Mucosa of rectum (tissue), 2 donors: ENCODE measurements around the gene CENPU.
"Not testable (repeated sequence)": the region's sequence is repeated elsewhere in the genome, so short reads cannot be mapped to it uniquely, and the experiment has no call there.

ENCODE experiments used
- H3K27ac ChIP-seq, 2 donors: one replicate each; pipeline ENCODE4 v1.7.0; 2013; ENCODE audit warnings: inconsistent platforms in 2 of 2, low read depth in 2 of 2, low read length in 2 of 2
- H3K27me3 ChIP-seq, 2 donors: one replicate each; pipeline ENCODE4 v1.7.0; 2013; ENCODE audit warnings: low read length in 2 of 2; ENCODE audit not compliant: control insufficient read depth in 2 of 2, insufficient read depth in 2 of 2
- H3K36me3 ChIP-seq, 2 donors: one replicate each; pipeline ENCODE4 v1.7.0; 2013; ENCODE audit warnings: low read length in 2 of 2; ENCODE audit not compliant: control insufficient read depth in 2 of 2, insufficient read depth in 2 of 2
- H3K4me1 ChIP-seq, 2 donors: one replicate each; pipeline ENCODE4 v1.7.0; 2013; ENCODE audit warnings: low read length in 2 of 2, mild to moderate bottlenecking in 1 of 2; ENCODE audit not compliant: control insufficient read depth in 2 of 2, insufficient read depth in 2 of 2
- H3K4me3 ChIP-seq, 2 donors: one replicate each; pipeline ENCODE4 v1.7.0; 2013; ENCODE audit warnings: low read length in 2 of 2
- H3K9ac ChIP-seq, 2 donors: one replicate each; pipeline ENCODE4 v1.7.0; 2013; ENCODE audit warnings: low read length in 2 of 2, low read depth in 1 of 2, mild to moderate bottlenecking in 1 of 2
- H3K9me3 ChIP-seq, 2 donors: one replicate each; pipeline ENCODE4 v1.7.0; 2013; ENCODE audit warnings: low read length in 2 of 2; ENCODE audit not compliant: control insufficient read depth in 2 of 2
- donor health status: healthy.
- donor health status: Normal muscosa, but diverticular disease.

The CENPU gene

DNA sequence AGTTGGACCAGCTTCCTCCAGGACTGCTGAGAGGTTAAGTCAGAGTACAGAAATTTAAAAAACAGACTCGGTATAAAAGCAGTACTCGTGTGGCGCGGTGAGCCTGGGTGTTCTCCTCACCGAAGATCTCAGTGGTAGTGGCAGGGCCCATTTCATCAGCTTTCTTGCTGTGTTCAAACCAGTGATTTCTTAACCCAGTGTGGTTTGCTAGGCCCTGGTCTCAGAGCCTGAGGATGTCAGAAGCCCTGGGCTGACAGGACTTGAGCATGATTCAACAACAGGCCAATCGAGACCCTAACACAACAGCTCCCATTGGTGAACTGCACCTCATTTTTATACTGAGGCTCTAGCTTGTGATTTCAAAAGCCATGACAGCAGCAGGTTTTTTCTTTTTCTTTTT lies 61.2 kb downstream of the CENPU start:
- peaks cover 10 to 17% of the 10 kb centered on the region in 2 donors for H3K36me3 ChIP-seq
- H3K27ac ChIP-seq, result no peak overlapping the region
- no peaks in the 10 kb centered on the region for H3K9me3 ChIP-seq
- no peak overlapping the region for H3K9ac ChIP-seq
- H3K4me3 ChIP-seq, result no peak overlapping the region
- H3K4me1 ChIP-seq, result peaks cover 0 to 3% of the 10 kb centered on the region in 2 donors
- H3K27me3 ChIP-seq, result no peaks in the 10 kb centered on the region

DNA sequence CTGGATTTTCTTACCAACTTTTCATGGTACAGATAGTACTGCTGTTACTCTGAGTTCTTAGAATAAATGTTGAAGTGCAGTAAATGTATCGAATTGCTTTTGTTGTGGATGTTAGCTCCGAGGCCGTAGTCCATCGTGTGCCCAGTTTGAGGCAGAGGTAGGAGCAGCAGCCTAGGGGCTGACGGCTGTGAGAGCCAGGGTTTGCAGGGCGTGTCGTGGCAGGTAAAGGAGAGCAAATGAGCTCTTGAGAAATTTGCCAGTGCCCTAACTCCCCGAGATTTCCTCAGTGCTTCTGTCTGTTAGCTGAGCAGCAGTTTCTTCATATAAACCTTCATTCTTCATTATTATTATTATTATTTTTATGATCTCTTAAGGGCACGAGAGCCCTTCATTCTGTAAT lies 62.8 kb downstream of the CENPU start:
- Histone ChIP-seq H3K9ac (no peak overlapping the region), H3K9me3 (no peaks in the 10 kb centered on the region), H3K27me3 (no peaks in the 10 kb centered on the region), H3K4me3 (no peak overlapping the region), H3K4me1 (peaks cover 3 to 8% of the 10 kb centered on the region in 2 donors), H3K36me3 (peaks cover 10 to 20% of the 10 kb centered on the region in 2 donors), H3K27ac (no peak overlapping the region)

DNA sequence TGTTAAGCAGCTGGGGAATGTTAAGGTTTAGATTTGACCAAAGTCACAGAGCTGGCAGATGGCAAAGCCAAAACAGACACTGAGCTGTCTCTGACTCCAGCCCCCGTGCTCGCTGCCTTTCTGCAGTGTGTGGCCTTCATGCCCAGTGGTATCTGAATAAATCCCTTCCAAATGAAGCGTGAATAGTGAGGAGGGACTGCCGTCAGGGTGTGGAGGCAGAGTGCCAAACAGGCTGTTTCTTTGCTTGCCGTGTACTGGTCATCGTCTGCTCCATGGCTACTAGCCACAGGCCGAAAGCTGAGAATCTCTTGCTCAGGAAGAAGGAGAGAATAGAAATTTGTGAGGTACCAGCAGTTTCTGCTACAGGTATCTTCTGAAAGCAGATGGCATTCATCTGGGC lies 64.6 kb downstream of the CENPU start:
- Histone ChIP-seq H3K4me1 (peaks cover 3 to 8% of the 10 kb centered on the region in 2 donors), H3K27ac (peak overlapping the region in 1 of 2 donors; percentile 46), H3K4me3 (no peak overlapping the region), H3K27me3 (no peaks in the 10 kb centered on the region), H3K9me3 (no peaks in the 10 kb centered on the region), H3K9ac (no peak overlapping the region), H3K36me3 (peaks cover 10 to 20% of the 10 kb centered on the region in 2 donors)

DNA sequence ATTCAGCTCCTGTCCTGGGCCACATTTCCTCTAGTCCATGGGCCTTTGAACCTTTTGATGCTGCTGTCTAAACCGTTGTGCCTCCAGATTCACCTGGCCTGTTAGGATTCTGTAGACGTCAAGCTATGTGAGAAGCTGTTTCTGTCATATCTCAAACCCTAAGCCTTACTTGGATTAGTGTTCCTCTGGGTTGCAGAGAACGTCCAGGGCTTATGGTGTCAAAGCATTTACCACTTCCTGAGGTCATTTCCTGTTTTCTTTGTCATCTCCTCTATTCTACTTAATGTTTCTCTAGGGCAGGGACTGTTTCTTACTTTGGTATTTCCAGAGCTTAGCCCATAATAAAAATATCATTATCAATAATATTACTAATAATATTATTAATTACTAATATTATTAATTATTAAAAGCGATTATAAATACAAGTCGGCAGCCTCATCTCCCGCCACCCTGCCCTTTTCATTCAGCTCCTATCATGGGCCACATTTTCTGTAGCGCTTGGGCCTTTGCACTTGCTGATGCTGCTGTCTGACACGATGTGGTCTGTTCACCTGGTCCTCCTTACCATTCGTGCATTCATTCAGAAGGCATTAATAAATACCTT lies 65.3 kb downstream of the CENPU start:
- Histone ChIP-seq H3K36me3 (peaks cover 10 to 20% of the 10 kb centered on the region in 2 donors), H3K4me1 (peaks cover 3 to 8% of the 10 kb centered on the region in 2 donors), H3K9ac (no peak overlapping the region), H3K27ac (peak overlapping the region in 1 of 2 donors; percentile 60), H3K4me3 (no peak overlapping the region), H3K9me3 (no peaks in the 10 kb centered on the region), H3K27me3 (no peaks in the 10 kb centered on the region)

DNA sequence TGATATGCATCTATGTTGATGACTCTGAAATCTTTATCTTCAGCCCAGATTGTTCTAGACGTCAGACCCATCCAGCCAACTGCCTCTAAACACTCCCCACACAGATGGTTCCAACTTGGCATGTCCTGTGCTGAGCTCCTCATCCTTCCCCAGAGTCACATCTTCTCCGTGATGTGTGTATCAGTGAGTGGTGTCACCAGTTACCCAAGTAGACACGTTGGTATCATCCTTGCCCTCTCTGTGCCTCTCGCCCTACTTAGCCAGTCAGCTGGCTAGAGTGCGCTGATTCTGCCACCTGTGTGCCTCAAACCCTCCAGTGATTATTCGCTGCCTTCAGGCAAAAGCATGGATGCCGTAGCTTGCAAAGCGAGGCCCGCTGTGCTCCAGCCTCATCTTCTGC lies 65.8 kb downstream of the CENPU start:
- H3K27ac ChIP-seq, result peak overlapping the region; percentile 4 to 60
- H3K4me1 ChIP-seq, result peaks cover 3 to 8% of the 10 kb centered on the region in 2 donors
- no peak overlapping the region for H3K9ac ChIP-seq
- H3K27me3 ChIP-seq, result no peaks in the 10 kb centered on the region
- no peaks in the 10 kb centered on the region for H3K9me3 ChIP-seq
- H3K36me3 ChIP-seq, result peaks cover 10 to 20% of the 10 kb centered on the region in 2 donors
- H3K4me3 ChIP-seq, result no peak overlapping the region

DNA sequence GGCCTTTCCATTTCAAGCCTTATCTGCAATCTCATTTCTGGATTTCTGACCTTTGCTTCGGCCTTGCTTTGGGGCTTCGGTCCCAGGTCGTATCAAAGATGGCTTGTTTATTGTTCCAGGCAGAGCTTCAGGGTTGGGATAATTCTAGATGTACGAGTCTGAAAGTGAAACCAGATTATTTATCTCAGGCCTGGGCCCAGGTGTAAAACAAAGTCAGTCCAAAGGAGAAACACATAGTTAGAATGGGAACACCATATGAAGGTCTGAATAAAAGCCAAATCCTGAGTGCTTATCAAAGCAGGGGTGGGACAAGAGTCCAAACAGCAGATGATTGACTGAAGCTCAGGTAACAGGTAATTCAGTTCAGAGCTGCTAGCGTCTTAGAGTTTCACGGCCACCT lies 67.2 kb downstream of the CENPU start:
- Histone ChIP-seq H3K4me1 (peaks cover 3 to 8% of the 10 kb centered on the region in 2 donors), H3K9ac (peak overlapping the region; percentile 0 to 46), H3K9me3 (no peaks in the 10 kb centered on the region), H3K27ac (peak overlapping the region; percentile 62 to 76), H3K4me3 (peak overlapping the region; percentile 22 to 45), H3K36me3 (peaks cover 6 to 15% of the 10 kb centered on the region in 2 donors), H3K27me3 (no peaks in the 10 kb centered on the region)

DNA sequence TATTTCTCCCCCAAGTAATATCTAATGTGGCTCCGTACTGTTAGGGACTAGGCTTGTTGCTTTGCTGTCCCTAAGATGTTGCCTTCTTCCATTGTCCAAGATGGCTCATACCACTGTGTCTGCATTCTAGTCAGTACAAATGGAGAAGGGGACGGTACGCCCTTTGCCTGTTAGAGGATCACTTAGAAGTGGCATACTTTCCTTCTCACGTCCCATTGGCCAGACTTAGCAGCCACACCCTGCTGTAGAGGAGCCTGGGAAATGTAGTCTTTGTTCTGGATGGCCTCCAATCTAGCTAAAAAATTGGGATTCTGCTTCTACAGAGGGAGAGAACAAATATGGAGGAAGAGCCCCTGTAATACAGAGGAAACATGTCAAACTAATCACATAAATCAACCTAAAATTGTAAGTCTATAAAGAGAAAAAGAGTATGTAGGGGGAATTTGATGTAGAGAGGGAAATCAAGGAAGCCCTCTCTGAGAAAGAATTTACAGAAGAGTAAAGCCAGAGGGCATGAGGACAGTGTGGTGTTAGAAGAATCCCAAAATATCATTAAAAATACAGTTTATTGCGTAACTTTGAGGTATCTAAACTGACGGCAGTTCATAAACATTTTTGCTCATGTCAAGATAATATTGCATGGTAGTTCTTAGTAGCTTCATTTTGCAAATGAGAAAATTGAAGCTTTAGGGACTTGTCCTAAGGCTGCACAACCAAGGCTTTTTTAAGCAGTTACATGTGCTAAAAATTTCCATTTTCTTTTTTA lies 69.3 kb downstream of the CENPU start:
- Histone ChIP-seq H3K9ac (no peak overlapping the region), H3K9me3 (no peaks in the 10 kb centered on the region), H3K27me3 (no peaks in the 10 kb centered on the region), H3K27ac (no peak overlapping the region), H3K4me1 (peaks cover 0 to 8% of the 10 kb centered on the region in 2 donors), H3K36me3 (peaks cover 6 to 20% of the 10 kb centered on the region in 2 donors), H3K4me3 (no peak overlapping the region)

DNA sequence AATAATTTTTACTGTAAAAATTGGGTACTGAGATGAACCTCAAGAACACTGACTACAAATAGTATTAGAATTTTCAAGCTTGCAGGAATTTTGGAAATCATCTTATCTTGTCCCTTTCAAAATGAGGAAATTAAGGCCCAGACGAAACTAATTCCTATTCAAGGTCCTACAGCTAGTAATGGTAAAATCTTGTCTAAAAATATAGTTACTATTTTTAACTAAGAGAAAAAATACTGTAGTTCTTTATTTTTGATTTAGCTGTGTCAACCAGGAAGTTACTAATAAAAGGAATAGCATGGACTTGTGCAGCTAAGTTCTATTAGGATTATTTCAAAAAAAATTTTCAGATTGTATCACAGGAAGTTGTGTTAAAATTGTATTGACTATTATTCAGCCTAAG lies 71.7 kb downstream of the CENPU start:
- Histone ChIP-seq H3K36me3 (peaks cover 0 to 10% of the 10 kb centered on the region in 2 donors), H3K27me3 (no peaks in the 10 kb centered on the region), H3K4me3 (no peak overlapping the region), H3K9ac (no peak overlapping the region), H3K27ac (no peak overlapping the region), H3K4me1 (peaks cover 0 to 8% of the 10 kb centered on the region in 2 donors), H3K9me3 (no peaks in the 10 kb centered on the region)

DNA sequence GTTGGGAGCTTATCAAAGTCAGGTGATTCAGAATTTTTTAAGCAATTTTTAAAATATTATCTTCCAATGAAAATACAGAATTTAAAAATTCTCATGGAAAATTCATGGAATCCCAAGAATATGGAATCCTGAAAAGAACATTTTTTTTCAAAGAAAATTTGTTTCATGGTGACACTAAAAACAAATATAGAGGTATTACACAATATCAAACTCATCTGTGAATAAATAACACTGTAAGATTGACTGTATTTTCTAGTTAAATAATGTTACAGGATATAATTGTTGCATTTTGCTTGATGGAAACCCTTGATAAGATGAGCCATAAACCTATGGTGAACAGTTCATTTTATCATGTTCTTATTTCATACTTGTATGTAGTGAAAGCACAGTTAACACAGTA lies 72.9 kb downstream of the CENPU start:
- H3K9me3 ChIP-seq, result no peaks in the 10 kb centered on the region
- H3K36me3 ChIP-seq, result peaks cover 0 to 10% of the 10 kb centered on the region in 2 donors
- H3K27ac ChIP-seq, result no peak overlapping the region
- no peaks in the 10 kb centered on the region for H3K27me3 ChIP-seq
- H3K4me3 ChIP-seq, result no peak overlapping the region
- H3K9ac ChIP-seq, result no peak overlapping the region
- H3K4me1 ChIP-seq, result no peaks in the 10 kb centered on the region

DNA sequence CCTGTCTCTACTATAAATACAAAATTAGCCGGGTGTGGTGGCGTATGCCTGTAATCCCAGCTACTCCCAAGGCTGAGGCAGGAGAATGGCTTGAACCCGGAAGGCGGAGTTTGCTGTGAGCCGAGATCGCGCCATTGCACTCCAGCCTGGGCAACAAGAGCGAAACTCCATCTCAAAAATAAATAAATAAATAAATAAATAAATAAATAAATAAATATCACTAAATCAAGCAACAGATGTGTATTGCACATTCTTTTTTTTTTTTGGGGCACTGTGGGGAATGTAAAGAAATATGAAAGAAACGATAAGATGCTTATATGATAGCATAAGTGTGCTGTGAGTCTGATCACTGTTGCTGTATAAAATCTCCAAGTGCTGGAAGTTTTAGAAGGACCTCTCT lies 76.1 kb downstream of the CENPU start:
- not testable (repeated sequence) for H3K9ac ChIP-seq, H3K9me3 ChIP-seq, H3K27ac ChIP-seq, H3K36me3 ChIP-seq, H3K4me3 ChIP-seq, H3K27me3 ChIP-seq, H3K4me1 ChIP-seq
